GM12878 (cell line): Measurements from ENCODE around the gene PTGES2. TPM values are rescaled to one million over a fixed set of nuclear protein-coding genes. Genes with fewer than 3 reads are reported as not detected.

Experiments used
- BHLHE40 ChIP-seq, 2 experiments: fragments of 450-650 bp in 1 of 2; IDR thresholded peaks; 2 replicates each; pipeline ENCODE4 v1.6.1; 2011 to 2017; ENCODE audit warnings: low read depth in 2 of 2, borderline replicate concordance in 1 of 2, improper control_type of control experiment in 1 of 2, low read length in 1 of 2, mild to moderate bottlenecking in 1 of 2
- E2F4 ChIP-seq: IDR thresholded peaks from 2 replicates; pipeline ENCODE4 v1.6.1; 2012; ENCODE audit warnings: low read depth, low read length, improper control_type of control experiment
- NR2F1 ChIP-seq: fragments of 450-650 bp; conservative IDR thresholded peaks from 2 replicates; pipeline ENCODE4 v1.6.1; 2017; ENCODE audit warnings: mild to moderate bottlenecking
- SPI1 ChIP-seq: IDR thresholded peaks from 2 replicates; pipeline ENCODE4 v1.6.1; 2011; ENCODE audit warnings: low read depth, mild to moderate bottlenecking, low read length, moderate library complexity, borderline replicate concordance; ENCODE audit not compliant: insufficient read depth
- USF1 ChIP-seq: IDR thresholded peaks from 2 replicates; pipeline ENCODE4 v1.6.1; 2011; ENCODE audit warnings: borderline replicate concordance, low read depth, mild to moderate bottlenecking, moderate library complexity, mixed read lengths, low read length; ENCODE audit not compliant: insufficient read depth; ENCODE audit errors: extremely low read length
- ZNF217 ChIP-seq: fragments of 450-650 bp; IDR thresholded peaks from 2 replicates; pipeline ENCODE4 v1.6.1; 2017; ENCODE audit warnings: antibody characterized with exemption, mild to moderate bottlenecking
- polyA plus RNA-seq, 11 experiments: library from polyadenylated mRNA; depleted of rRNA in 4 of 11; unstranded in 6 of 11; stranded (reverse) in 5 of 11; fragments of >200 nt; fragmentation: Nextera tagmentation in 4 of 11; fragmentation: Illumina TruSeq in 1 of 11; extraction: Ambion mirVana in 4 of 11; extraction: Trizol in 1 of 11; gene quantifications; 1 replicate in 1 of 11; 2 replicates in 10 of 11; pipeline versions ENCODE4 v1.2.1 to v1.2.3, GENCODE V29; 2011 to 2016; ENCODE audit warnings: inconsistent platforms in 2 of 11, missing spikeins in 2 of 11, low read depth in 1 of 11
- total RNA-seq, 4 experiments: library from RNA; depleted of rRNA in 3 of 4; stranded (reverse); fragments of >200 nt in 3 of 4; fragmentation: Illumina TruSeq in 1 of 4; extraction: Trizol in 1 of 4; gene quantifications; 2 replicates each; pipeline versions ENCODE4 v1.2.1 to v1.2.3, GENCODE V29; 2013 to 2021

PTGES2 gene
- total and polyA plus RNA-seq, 10 of the 15 experiments (the other 5 are each of a cell fraction or from before 2014, with no cell fraction given) = 2.1 to 141 (median 99.1) TPM

DNA sequence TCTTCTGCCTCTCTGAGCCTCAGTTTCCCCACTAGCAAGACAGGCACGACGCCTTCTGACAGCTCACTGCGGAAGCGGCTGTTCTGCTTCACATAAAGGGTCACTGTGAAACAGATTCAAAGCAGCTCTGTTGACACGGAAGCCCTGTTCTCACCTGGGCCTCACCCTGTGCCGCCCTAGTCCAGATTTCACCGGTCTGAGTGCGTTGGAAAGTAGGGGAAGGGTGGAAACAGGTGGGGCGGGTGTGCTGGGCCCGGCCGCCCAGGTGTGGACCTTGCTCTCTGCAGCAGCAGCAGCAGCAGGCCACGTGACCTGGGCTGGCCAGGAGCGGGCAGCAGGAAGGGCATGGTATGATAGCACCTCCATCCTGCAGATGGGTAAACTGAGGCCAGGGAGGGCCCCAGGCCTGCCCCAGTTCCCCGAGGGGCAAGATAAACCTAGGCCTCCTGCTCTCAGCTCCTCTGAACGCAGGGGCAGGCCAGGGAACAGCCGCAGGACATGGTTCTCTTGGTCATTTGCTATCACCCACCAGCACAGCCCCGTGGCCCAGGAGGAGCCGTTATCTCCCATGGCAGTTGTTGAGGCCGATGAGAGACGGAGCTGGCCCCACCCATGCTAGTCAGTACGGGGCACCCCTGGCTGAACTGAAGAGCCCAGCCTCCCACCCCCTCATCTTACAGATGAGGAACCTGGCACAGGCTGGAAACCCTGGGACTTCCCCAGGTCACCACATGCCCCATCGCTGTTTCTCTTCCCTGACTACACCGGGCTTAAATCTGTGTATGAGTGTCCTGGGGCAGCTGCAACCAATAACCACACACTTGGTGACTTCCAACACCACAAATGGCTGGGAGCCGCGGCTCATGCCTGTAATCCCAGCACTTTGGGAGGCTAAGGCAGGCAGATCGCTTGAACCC, 12.1 kb downstream of the PTGES2 start (continued):
- TF ChIP-seq E2F4 (no peak), ZNF217 (peak; percentile 56; the same call in 1 of the 2 replicates), NR2F1 (peak; percentile 31; the same call in 1 of the 2 replicates), SPI1 (peak; percentile 52; the same call in 1 of the 2 replicates), USF1 (peak; percentile 42), BHLHE40 (IDR thresholded peaks at IDR 0.05; ENCODE audit: borderline replicate concordance in 1 of 2, low read depth in 2 of 2, low read length in 1 of 2) (peak in 1 of 2 experiments; percentile 43; a peak in 1 of 4 replicates)
